Measurements from ENCODE around the gene MYRF. TPM values are rescaled to one million over a fixed set of nuclear protein-coding genes. Genes with fewer than 3 reads are reported as not detected.

MYRF gene
- total and polyA plus RNA-seq, 2 of the 13 experiments (the other 11 are each of a cell fraction or from before 2014, with no cell fraction given), result 10.2 to 25.9 TPM

GRCh38 chr11:61746442-61747191 lies 5.8 kb upstream of the MYRF start:
- DNase-seq (ENCODE audit: low spot score) (no peak), ATAC-seq (no peak), FAIRE-seq (no peak)
- Histone ChIP-seq H3K4me1 (ENCODE audit: insufficient read depth, low read length) (peaks cover 48% of the 10 kb centered on the region), H2AFZ (ENCODE audit: low read length) (no peak overlapping the region), H3K27me3 (ENCODE audit: control insufficient read depth in 1 of 2, insufficient read depth in 2 of 2, low read length in 2 of 2) (no peaks in the 10 kb centered on the region), H3K36me3 (replicated peaks in 1 of 2; ENCODE audit: control insufficient read depth in 1 of 2, insufficient read depth in 2 of 2, low read length in 2 of 2) (peaks cover 4% of the 10 kb centered on the region in 2 experiments; a peak in 2 of 5 replicates), H3K9me3 (ENCODE audit: low read length) (no peaks in the 10 kb centered on the region), H3K27ac (ENCODE audit: extremely low read length, insufficient read depth, low read length) (no peak overlapping the region), H3K9ac (ENCODE audit: insufficient read depth, low read depth, low read length) (no peak overlapping the region), H3K4me3 (replicated peaks in 1 of 3; ENCODE audit: insufficient read depth in 1 of 3, low read depth in 2 of 3, low read length in 3 of 3) (peak overlapping the region in 1 of 3 experiments; percentile 68; a peak in 2 of 6 replicates), H3K79me2 (ENCODE audit: insufficient read depth, low read length) (no peaks in the 10 kb centered on the region), H3K4me2 (ENCODE audit: low read depth, low read length) (0 out of 2 replicates have a peak overlapping the region, but pooled peaks have one; percentile 94), H4K20me1 (ENCODE audit: insufficient read depth, low read length) (no peaks in the 10 kb centered on the region)
- ChIA-PET POLR2A (interaction anchor here (1.1 to 6.2 kb wide), 6 partner anchors 9 to 203 kb away, joined by 3 to 43 read pairs (median 6); partner anchors contain the start of genes FEN1 and TMEM258), CTCF (ENCODE audit: low intra/inter-chr PET ratio, low total read pairs) (interaction anchor here (2.7 to 3.4 kb wide), 3 partner anchors 23 to 42 kb away, joined by 24 to 38 read pairs (median 25); no protein-coding TSS in a partner anchor)
- no TSS peak for BruUV-seq (replicated peaks)
- peak; percentile 61; the same call in 1 of the 2 replicates for TF ChIP-seq ZNF280B (CRISPR knock-in tag; IDR thresholded peaks at IDR 0.05; ENCODE audit: borderline replicate concordance)
- TF ChIP-seq JUNB (CRISPR knock-in tag; IDR thresholded peaks at IDR 0.05; ENCODE audit: borderline replicate concordance), result no peak
- no peak for TF ChIP-seq ZFP1 (CRISPR knock-in tag; IDR thresholded peaks at IDR 0.05)
- TF ChIP-seq POLR2G (IDR thresholded peaks at IDR 0.05; ENCODE audit: low read depth, low read length), result peak; percentile 59; the same call in 1 of the 2 replicates
- peak; percentile 77; the same call in 1 of the 2 replicates for TF ChIP-seq SSRP1 (CRISPR knock-in tag; IDR thresholded peaks at IDR 0.05)
- peak; percentile 77 for TF ChIP-seq AGO1 (IDR thresholded peaks at IDR 0.05; ENCODE audit: low read depth, low read length, poor library complexity, severe bottlenecking)
- peak; percentile 30; the same call in 1 of the 2 replicates for TF ChIP-seq ZC3H13 (CRISPR knock-in tag; IDR thresholded peaks at IDR 0.05)
- TF ChIP-seq ELF3 (CRISPR knock-in tag; IDR thresholded peaks at IDR 0.05), result no peak
- TF ChIP-seq AGO2 (optimal IDR thresholded peaks at IDR 0.05; ENCODE audit: low read depth, low read length), result peak; percentile 73
- no peak for TF ChIP-seq SNAPC5 (CRISPR knock-in tag; IDR thresholded peaks at IDR 0.05; ENCODE audit: borderline replicate concordance)
- TF ChIP-seq KDM2A (CRISPR knock-in tag; IDR thresholded peaks at IDR 0.05; ENCODE audit: borderline replicate concordance, low read depth), result peak; percentile 45
- intact Hi-C loops (cut with micrococcal nuclease; ENCODE audit: unreplicated experiment), result loop anchor here (1.0 kb wide), 2 partner anchors 30 to 42 kb away; no protein-coding TSS in a partner anchor
- in situ Hi-C loops (cut with HindIII; ENCODE audit: extremely low pct_ligation_motif_present, low pct_unique_long_range_greater_than_20kb), result loop anchor here (5.0 kb wide), 1 partner anchor 36 kb away; no protein-coding TSS in a partner anchor
- WGBS (ENCODE audit: low lambda C conversion rate), result 77% methylated on average over 16 of the region's 19 CpGs

Measured in HepG2 (cell line).